Panc1 (cell line): Measurements from ENCODE around the gene CCDC34. TPM values are rescaled to one million over a fixed set of nuclear protein-coding genes. Genes with fewer than 3 reads are reported as not detected.

Source experiments
- ATAC-seq: fragments of 200-7000 bp; cut with Tn5 transposase; 2 replicates; pipeline ENCODE4 v1.9.1; 2020; ENCODE audit warnings: mild to moderate bottlenecking, moderate library complexity
- BruUV-seq: library from RNA; stranded (reverse); fragments of 400-500 nt; replicated peaks from 2 replicates; lab custom pipeline; 2021; lab: Mats Ljungman, UMichigan
- CTCF ChIA-PET: fragments of 300-600 bp; sonication (Branson Sonifier 250); formaldehyde crosslinking; loops from one replicate; lab custom pipeline; 2022; ENCODE audit warnings: antibody characterized with exemption; lab: Charles Lee
- POLR2A ChIA-PET: fragments of 300-600 bp; sonication (Branson Sonifier 250); formaldehyde crosslinking; loops from one replicate; lab custom pipeline; 2022; ENCODE audit warnings: antibody characterized with exemption; lab: Charles Lee
- DNase-seq: peaks from one replicate; pipeline ENCODE4 v3.0.0-alpha.2; 2010; ENCODE audit warnings: low read depth, low spot score
- H3K27ac ChIP-seq: 2 replicates; pipeline ENCODE4 v1.5.1; 2011; ENCODE audit warnings: mild to moderate bottlenecking, low read length, inconsistent platforms
- H3K27me3 ChIP-seq: fragments of 200-500 bp; sonication (Bioruptor generic); 2 replicates; pipeline ENCODE4 v1.6.0; 2014; ENCODE audit warnings: low read length, inconsistent platforms; ENCODE audit not compliant: control insufficient read depth, insufficient read depth
- H3K36me3 ChIP-seq: fragments of 200-500 bp; sonication (Bioruptor generic); 2 replicates; pipeline ENCODE4 v1.5.1; 2014; ENCODE audit warnings: inconsistent platforms, mild to moderate bottlenecking, low read length, moderate library complexity; ENCODE audit not compliant: control insufficient read depth, insufficient read depth
- H3K4me1 ChIP-seq: 2 replicates; pipeline ENCODE4 v1.5.1; 2011; ENCODE audit warnings: inconsistent platforms, mild to moderate bottlenecking, low read length, moderate library complexity; ENCODE audit not compliant: control insufficient read depth, insufficient read depth
- H3K4me3 ChIP-seq, 2 experiments: 2 replicates each; pipeline ENCODE4 v1.5.1; 2011 to 2012; ENCODE audit warnings: low read depth in 2 of 2, low read length in 2 of 2, mild to moderate bottlenecking in 2 of 2, inconsistent platforms in 1 of 2, moderate library complexity in 1 of 2
- H3K9me3 ChIP-seq: fragments of 200-500 bp; sonication (Bioruptor generic); 2 replicates; pipeline ENCODE4 v1.5.1; 2014; ENCODE audit warnings: low read depth, mild to moderate bottlenecking, inconsistent platforms, low read length, moderate library complexity; ENCODE audit not compliant: control insufficient read depth, insufficient read depth
- CTCF ChIP-seq: fragments of 450-650 bp; IDR thresholded peaks from 2 replicates; pipeline ENCODE4 v1.5.1; 2017; ENCODE audit warnings: mild to moderate bottlenecking
- POLR2AphosphoS5 ChIP-seq: IDR thresholded peaks from 2 replicates; pipeline ENCODE4 v1.6.1; 2012; ENCODE audit warnings: mild to moderate bottlenecking, low read depth, low read length, moderate library complexity
- REST ChIP-seq, 2 experiments: IDR thresholded peaks; 2 replicates each; pipeline ENCODE4 v1.6.1; 2011 to 2012; ENCODE audit warnings: low read depth in 2 of 2, control low read depth in 1 of 2, low read length in 1 of 2, mild to moderate bottlenecking in 1 of 2, moderate library complexity in 1 of 2; ENCODE audit not compliant: insufficient read depth in 1 of 2
- SIN3A ChIP-seq: IDR thresholded peaks from 2 replicates; pipeline ENCODE4 v1.6.1; 2012; ENCODE audit warnings: low read depth, mild to moderate bottlenecking, low read length, moderate library complexity, borderline replicate concordance; ENCODE audit not compliant: insufficient read depth
- TCF7L2 ChIP-seq: IDR thresholded peaks from 2 replicates; pipeline ENCODE4 v1.6.1; 2011; ENCODE audit warnings: mild to moderate bottlenecking, low read depth, low read length, inconsistent platforms
- in situ Hi-C: cut with HindIII; loops from 2 replicates; pipeline ENCODE4 v1.10.0; 2016; ENCODE audit warnings: low sequenced_read_pairs, low pct_unique_long_range_greater_than_20kb
- intact Hi-C: fragments of 100-400 bp; cut with micrococcal nuclease; formaldehyde crosslinking; loops from one replicate; pipeline ENCODE4 v1.10.0; 2022; ENCODE audit not compliant: unreplicated experiment
- total RNA-seq: library from RNA; stranded (reverse); gene quantifications from one replicate; pipeline ENCODE4 v1.2.1, GENCODE V29; 2021; ENCODE audit not compliant: unreplicated experiment

Gene CCDC34
- total RNA-seq, 1 experiment from 2014 or later, result 28.3 TPM

- no peaks in the 10 kb centered on the region for H3K36me3 ChIP-seq
- BruUV-seq, result no TSS peak
- TF ChIP-seq REST (IDR thresholded peaks at IDR 0.05; ENCODE audit: insufficient read depth in 1 of 2, low read depth in 2 of 2, low read length in 1 of 2) (no peak), SIN3A (no peak), CTCF (no peak), TCF7L2 (no peak), POLR2AphosphoS5 (no peak)
- H3K27me3 ChIP-seq, result no peaks in the 10 kb centered on the region
- no peaks in the 10 kb centered on the region for H3K4me1 ChIP-seq
- in situ Hi-C loops, result no loop called here
- H3K4me3 ChIP-seq, result no peak overlapping the region
- no peaks in the 10 kb centered on the region for H3K9me3 ChIP-seq
- no peak overlapping the region for H3K27ac ChIP-seq
- no peak for ATAC-seq
- ChIA-PET CTCF (no interaction called here), POLR2A (no interaction called here)
- intact Hi-C loops, result no loop called here
- DNase-seq, result no peak
These were observed 52.3 kb downstream of the CCDC34 start for GRCh38 chr11:27310707-27311106.

GRCh38 chr11:27310182-27310581 lies 52.8 kb downstream of the CCDC34 start:
- Histone ChIP-seq H3K27me3 (no peaks in the 10 kb centered on the region), H3K4me1 (no peaks in the 10 kb centered on the region), H3K36me3 (no peaks in the 10 kb centered on the region), H3K9me3 (0 out of 2 replicates have a peak, but pooled peaks cover under 1% of the 10 kb centered on the region), H3K27ac (no peak overlapping the region), H3K4me3 (no peak overlapping the region)
- ChIA-PET POLR2A (no interaction called here), CTCF (no interaction called here)
- TF ChIP-seq POLR2AphosphoS5, result no peak
- no peak for TF ChIP-seq CTCF
- no peak for TF ChIP-seq SIN3A
- TF ChIP-seq REST (IDR thresholded peaks at IDR 0.05; ENCODE audit: insufficient read depth in 1 of 2, low read depth in 2 of 2, low read length in 1 of 2), result no peak
- no peak for TF ChIP-seq TCF7L2
- intact Hi-C loops, result no loop called here
- DNase-seq, result no peak
- BruUV-seq, result no TSS peak
- in situ Hi-C loops, result no loop called here
- ATAC-seq, result no peak
